ENCODE measurements around the gene PDYN. TPM values are rescaled to one million over a fixed set of nuclear protein-coding genes. Genes with fewer than 3 reads are reported as not detected.

PDYN gene
- total and polyA plus RNA-seq, 2 donors (not counting 1 experiment from before 2014, with no cell fraction given): not detected

DNA sequence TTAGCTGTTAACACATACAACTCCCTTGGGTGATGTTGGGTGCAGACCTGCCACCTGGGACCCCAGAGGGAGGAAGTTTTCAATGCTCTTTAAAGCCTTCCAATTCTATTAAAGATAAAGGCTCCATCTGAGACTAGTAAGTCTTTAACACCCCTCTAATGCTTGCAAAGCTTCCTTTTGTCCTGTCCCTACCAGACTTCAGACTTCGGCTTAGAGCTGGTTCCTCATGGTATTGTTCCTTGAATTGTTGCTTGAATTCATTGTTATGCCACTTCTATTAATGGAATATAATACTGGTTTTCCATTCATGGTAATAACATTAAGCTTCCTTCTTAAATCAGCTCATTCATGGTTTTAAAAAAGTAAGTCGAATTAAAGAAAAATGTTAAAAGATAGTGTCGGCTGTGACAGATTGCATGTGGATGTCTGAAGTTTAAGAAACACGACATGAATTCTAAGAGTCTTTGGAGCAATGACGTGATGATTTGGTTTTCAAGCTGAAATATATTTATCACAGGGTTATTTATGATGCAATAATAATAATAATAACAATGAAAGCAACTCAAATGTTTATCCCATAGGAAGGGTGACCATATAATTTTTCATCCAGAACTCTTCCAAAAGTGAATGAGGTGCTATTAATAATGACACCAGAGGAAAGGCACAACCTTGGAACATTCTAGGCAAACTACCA, 21.8 kb downstream of the PDYN start:
- Histone ChIP-seq H4K20me1 (ENCODE audit: control insufficient read depth, insufficient read depth, low read length, poor library complexity, severe bottlenecking) (no peaks in the 10 kb centered on the region), H3K79me2 (ENCODE audit: control insufficient read depth, insufficient read depth, low read length) (no peaks in the 10 kb centered on the region), H3K9ac (ENCODE audit: low read length) (no peak overlapping the region), H3K27ac (ENCODE audit: low read length in 2 of 2) (no peak overlapping the region), H3K4me1 (ENCODE audit: control insufficient read depth in 2 of 2, insufficient read depth in 2 of 2, low read length in 2 of 2) (peaks cover 3 to 4% of the 10 kb centered on the region in 2 donors), H3K4me3 (ENCODE audit: control extremely low read depth in 1 of 5, extremely low read depth in 1 of 5, insufficient read depth in 1 of 5, low read depth in 2 of 5, low read length in 4 of 5) (no peak overlapping the region), H3K36me3 (replicated peaks in 1 of 2; ENCODE audit: control extremely low read depth in 1 of 2, control insufficient read depth in 1 of 2, extremely low read depth in 1 of 2, insufficient read depth in 2 of 2, low read length in 1 of 2) (no peaks in the 10 kb centered on the region), H2AFZ (ENCODE audit: insufficient read depth, low read depth, low read length, poor library complexity, severe bottlenecking) (no peak overlapping the region), H3K9me3 (ENCODE audit: control extremely low read depth in 1 of 3, control insufficient read depth in 2 of 3, insufficient read depth in 1 of 3, low read length in 2 of 3) (no peaks in the 10 kb centered on the region), H3K27me3 (replicated peaks in 1 of 4; ENCODE audit: control extremely low read depth in 1 of 4, control insufficient read depth in 3 of 4, insufficient read depth in 4 of 4, low read length in 3 of 4) (peaks cover 0 to 7% (median 0%) of the 10 kb centered on the region in 4 experiments), H3K4me2 (replicated peaks; ENCODE audit: low read depth, low read length, poor library complexity, severe bottlenecking) (no peak overlapping the region)
- Mint-ChIP-seq H3K27me3 (peaks cover 36% of the 10 kb centered on the region), H3K9me3 (ENCODE audit: insufficient read depth) (no peaks in the 10 kb centered on the region), H3K4me1 (peaks cover 3% of the 10 kb centered on the region), H3K4me3 (no peak overlapping the region), H3K27ac (no peak overlapping the region)
- ChIA-PET POLR2A (no interaction called here), CTCF (interaction anchor here (0.9 to 1.8 kb wide), 4 partner anchors 17 to 237 kb away, joined by 3 to 5 read pairs (median 4); no protein-coding TSS in a partner anchor)
- TF ChIP-seq, protein P1, sequence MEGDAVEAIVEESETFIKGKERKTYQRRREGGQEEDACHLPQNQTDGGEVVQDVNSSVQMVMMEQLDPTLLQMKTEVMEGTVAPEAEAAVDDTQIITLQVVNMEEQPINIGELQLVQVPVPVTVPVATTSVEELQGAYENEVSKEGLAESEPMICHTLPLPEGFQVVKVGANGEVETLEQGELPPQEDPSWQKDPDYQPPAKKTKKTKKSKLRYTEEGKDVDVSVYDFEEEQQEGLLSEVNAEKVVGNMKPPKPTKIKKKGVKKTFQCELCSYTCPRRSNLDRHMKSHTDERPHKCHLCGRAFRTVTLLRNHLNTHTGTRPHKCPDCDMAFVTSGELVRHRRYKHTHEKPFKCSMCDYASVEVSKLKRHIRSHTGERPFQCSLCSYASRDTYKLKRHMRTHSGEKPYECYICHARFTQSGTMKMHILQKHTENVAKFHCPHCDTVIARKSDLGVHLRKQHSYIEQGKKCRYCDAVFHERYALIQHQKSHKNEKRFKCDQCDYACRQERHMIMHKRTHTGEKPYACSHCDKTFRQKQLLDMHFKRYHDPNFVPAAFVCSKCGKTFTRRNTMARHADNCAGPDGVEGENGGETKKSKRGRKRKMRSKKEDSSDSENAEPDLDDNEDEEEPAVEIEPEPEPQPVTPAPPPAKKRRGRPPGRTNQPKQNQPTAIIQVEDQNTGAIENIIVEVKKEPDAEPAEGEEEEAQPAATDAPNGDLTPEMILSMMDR (IDR thresholded peaks at IDR 0.05): no peak
- TF ChIP-seq EZH2 (IDR thresholded peaks at IDR 0.05; ENCODE audit: borderline replicate concordance, insufficient read depth, low read depth, low read length, poor library complexity, severe bottlenecking): no peak
- intact Hi-C loops (cut with micrococcal nuclease): no loop called here
- ATAC-seq (ENCODE audit: low read depth): no peak
- WGBS (ENCODE audit: insufficient coverage): no CpG with 5 or more reads among the region's 5 CpGs
- DNase-seq: no peak

DNA sequence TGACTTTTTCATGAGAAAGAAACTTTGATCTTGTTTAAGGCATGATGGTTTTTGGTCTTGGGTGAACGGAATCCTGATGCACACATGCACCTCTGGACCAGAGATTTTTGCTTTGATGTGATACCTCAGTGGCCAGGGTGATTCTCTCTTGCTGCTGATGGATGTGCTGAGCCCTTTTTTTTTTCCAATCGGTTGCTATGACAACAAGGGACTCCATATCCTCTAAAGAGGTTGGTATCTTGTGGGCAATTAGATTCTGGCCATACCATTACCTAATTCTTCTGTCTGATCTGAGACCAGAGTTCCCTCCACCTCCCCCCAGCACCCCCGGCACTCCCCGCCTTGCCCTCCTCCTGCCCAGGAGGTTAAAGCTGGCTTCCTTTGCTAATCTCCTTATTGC, 24.9 kb downstream of the PDYN start:
- peaks cover 19% of the 10 kb centered on the region for H3K4me1 Mint-ChIP-seq
- WGBS (ENCODE audit: insufficient coverage): 78% methylated on average over 3 of the region's 4 CpGs
- no peaks in the 10 kb centered on the region for H3K9me3 Mint-ChIP-seq (ENCODE audit: insufficient read depth)
- Histone ChIP-seq H4K20me1 (ENCODE audit: control insufficient read depth, insufficient read depth, low read length, poor library complexity, severe bottlenecking) (no peaks in the 10 kb centered on the region), H2AFZ (ENCODE audit: insufficient read depth, low read depth, low read length, poor library complexity, severe bottlenecking) (no peak overlapping the region), H3K4me3 (ENCODE audit: control extremely low read depth in 1 of 5, extremely low read depth in 1 of 5, insufficient read depth in 1 of 5, low read depth in 2 of 5, low read length in 4 of 5) (no peak overlapping the region), H3K27me3 (replicated peaks in 1 of 4; ENCODE audit: control extremely low read depth in 1 of 4, control insufficient read depth in 3 of 4, insufficient read depth in 4 of 4, low read length in 3 of 4) (peaks cover 0 to 6% (median 0%) of the 10 kb centered on the region in 4 experiments), H3K4me2 (replicated peaks; ENCODE audit: low read depth, low read length, poor library complexity, severe bottlenecking) (no peak overlapping the region), H3K36me3 (replicated peaks in 1 of 2; ENCODE audit: control extremely low read depth in 1 of 2, control insufficient read depth in 1 of 2, extremely low read depth in 1 of 2, insufficient read depth in 2 of 2, low read length in 1 of 2) (no peaks in the 10 kb centered on the region), H3K79me2 (ENCODE audit: control insufficient read depth, insufficient read depth, low read length) (no peaks in the 10 kb centered on the region), H3K9ac (ENCODE audit: low read length) (no peak overlapping the region), H3K9me3 (ENCODE audit: control extremely low read depth in 1 of 3, control insufficient read depth in 2 of 3, insufficient read depth in 1 of 3, low read length in 2 of 3) (no peaks in the 10 kb centered on the region), H3K27ac (ENCODE audit: low read length in 2 of 2) (no peak overlapping the region), H3K4me1 (ENCODE audit: control insufficient read depth in 2 of 2, insufficient read depth in 2 of 2, low read length in 2 of 2) (peaks cover 20% of the 10 kb centered on the region in 2 donors)
- H3K27me3 Mint-ChIP-seq: peaks cover 18% of the 10 kb centered on the region
- ChIA-PET POLR2A (no interaction called here), CTCF (interaction anchor here (0.6 kb wide), 1 partner anchor 171 kb away, joined by 4 read pairs; no protein-coding TSS in a partner anchor)
- no peak overlapping the region for H3K4me3 Mint-ChIP-seq
- ATAC-seq (ENCODE audit: low read depth): no peak
- DNase-seq: no peak
- intact Hi-C loops (cut with micrococcal nuclease): loop anchor here (5.0 kb wide), 2 partner anchors 72 to 133 kb away; partner anchors contain the start of genes SIRPA and STK35
- no peak overlapping the region for H3K27ac Mint-ChIP-seq
- TF ChIP-seq, protein P1 (IDR thresholded peaks at IDR 0.05): no peak
- TF ChIP-seq EZH2 (IDR thresholded peaks at IDR 0.05; ENCODE audit: borderline replicate concordance, insufficient read depth, low read depth, low read length, poor library complexity, severe bottlenecking): no peak

Measured in B cell (primary cell).